ENCODE measurements around the gene LRRC4C.

GRCh38 chr11:41498726-41499125 is 39.3 kb upstream of the LRRC4C start:
- TF ChIP-seq CTCF (conservative IDR thresholded peaks at IDR 0.05 in 1 of 2, IDR thresholded peaks at IDR 0.05 in 1 of 2; ENCODE audit: low read depth in 1 of 2, low read length in 2 of 2) (no peak), EZH2 (IDR thresholded peaks at IDR 0.05; ENCODE audit: low read length, missing control alignments) (no peak)

Data from fibroblast of lung (primary cell).